Stimulated activated CD4-positive, alpha-beta T cell treated with anti-CD3 and anti-CD28 coated beads, Interleukin-1b, Interleukin-23, amount 100 ng/mL, for 48 hours (primary cell): ENCODE data around the gene MGAT1.
A peak's percentile ranks its signal among the peaks of the same experiment; 100 is the strongest.
"Not testable (repeated sequence)": the region's sequence is repeated elsewhere in the genome, so short reads cannot be mapped to it uniquely, and the experiment has no call there.

Experiments
- DNase-seq: peaks from one replicate; pipeline ENCODE4 v3.0.0-alpha.2; 2020

The MGAT1 gene

GRCh38 chr5:180784497-180785097 lies 18.0 kb downstream of the MGAT1 start:
- DNase-seq = peak; percentile 70

DNA sequence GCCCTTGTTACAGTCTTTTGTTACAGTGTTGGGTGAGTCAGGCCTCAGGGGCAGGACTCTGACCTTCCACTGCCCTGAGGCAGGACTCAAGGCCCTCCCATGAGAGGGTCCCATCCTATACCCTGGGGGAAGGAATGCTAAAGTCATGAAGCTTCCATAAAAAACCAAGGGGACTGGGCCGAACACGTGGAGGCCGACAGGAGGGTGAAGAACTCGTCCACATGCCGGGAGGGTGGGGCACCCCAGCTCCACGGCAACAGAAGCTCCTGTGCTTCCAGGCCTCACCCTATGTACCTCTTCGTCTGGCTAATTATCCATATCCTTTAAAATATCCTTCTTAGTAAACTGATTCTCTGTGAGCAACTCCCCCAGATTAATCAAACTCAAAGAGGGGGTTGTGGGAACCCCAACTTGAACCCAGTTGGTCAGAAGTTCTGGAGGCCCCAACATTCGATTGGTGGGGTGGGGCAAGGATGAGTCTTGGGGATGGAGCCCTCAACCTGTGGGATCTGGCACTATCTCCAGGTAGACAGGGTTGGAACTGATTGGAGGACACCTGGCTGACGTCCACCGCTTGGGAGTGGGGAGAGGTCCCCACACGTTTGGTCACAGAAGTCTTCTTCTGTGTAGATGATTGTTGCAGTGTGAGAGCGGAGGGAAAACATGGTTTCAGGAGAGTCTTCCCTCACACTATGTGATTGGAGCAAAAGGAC lies 19.1 kb downstream of the MGAT1 start:
- DNase-seq = no peak

- no peak for DNase-seq
Observed at GRCh38 chr5:180782748-180783147, 19.9 kb downstream of the MGAT1 start.

DNA sequence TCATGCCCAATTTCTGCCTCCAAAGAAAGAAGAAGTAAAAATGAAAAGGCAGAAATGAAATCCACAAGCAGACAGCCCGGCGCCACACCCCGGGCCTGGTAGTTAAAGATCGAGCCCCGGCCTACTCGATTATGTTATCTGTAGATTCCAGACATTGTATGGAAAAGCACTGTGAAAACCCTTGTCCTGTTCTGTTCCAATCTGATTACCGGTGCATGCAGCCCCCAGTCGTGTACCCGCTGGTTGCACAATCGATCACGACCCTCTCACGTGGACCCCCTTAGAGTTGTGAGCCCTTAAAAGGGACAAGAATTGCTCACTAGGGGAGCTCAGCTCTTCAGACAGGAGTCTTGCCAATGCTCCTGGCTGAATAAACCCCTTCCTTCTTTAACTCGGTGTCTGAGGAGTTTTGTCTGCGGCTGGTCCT lies 20.7 kb downstream of the MGAT1 start:
- DNase-seq = not testable (repeated sequence)

DNA sequence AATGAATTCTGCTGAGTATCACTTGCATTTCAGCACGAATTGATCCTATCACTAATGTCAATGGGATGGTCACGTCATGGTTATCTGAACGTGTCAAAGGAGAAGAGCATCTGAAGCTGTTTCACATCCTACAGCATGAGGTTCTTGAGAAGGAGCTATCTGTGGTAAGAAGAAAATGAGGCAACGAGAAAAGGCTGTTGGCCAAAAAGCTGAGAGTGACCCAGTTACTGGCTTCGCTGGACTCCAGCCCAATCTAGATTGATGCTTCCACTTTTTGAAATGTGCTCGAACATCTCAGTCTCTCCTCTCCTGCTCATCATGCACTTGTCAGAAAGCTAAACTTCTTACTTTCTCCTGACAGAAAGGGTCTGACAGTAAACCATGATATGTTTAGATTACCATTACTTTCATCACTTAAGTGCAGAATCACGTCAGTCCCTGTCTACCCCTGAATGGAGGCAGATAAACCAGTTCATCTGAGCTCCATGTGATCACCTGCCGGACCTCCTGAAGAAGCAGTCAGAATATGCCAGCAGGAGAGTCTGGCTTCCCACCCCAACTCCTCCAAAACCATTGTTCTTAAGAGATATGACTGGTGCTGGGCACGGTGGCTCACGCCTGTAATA lies 22.5 kb downstream of the MGAT1 start:
- DNase-seq = no peak

DNA sequence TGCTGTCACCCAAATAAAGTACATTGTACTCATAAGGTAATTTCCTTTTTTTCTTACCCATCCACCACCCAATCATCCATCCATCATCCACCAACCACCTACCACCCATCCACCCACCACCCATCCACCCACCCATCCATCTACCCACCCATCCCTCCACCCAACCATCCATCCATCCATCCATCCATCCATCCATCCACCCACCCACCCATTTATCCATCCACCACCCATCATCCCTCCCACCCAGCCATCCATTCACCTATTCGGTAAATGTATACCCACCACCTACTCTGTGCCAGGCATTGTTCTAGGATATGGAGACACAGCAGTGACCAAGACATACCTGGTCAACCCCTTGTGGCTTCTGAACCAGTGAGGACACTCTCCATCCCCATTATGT lies 25.1 kb downstream of the MGAT1 start:
- no peak for DNase-seq

DNA sequence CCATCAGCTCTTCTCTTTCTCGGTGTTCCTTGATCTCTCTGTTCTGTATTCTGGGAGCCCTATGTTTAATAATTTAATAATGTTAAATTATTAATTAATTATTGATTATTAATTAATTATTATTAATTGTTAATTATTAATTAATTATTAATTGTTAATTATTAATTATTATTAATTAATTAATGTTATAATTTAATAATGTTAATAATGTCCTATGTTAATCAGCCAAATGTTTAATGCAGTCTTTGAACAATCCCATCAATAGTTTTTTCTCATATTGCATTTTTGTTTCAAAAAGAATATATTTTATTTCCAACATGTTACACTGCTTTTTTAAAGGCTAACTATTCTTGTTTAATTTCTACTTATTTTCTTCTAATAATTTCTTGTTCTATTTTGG lies 26.2 kb downstream of the MGAT1 start:
- DNase-seq = no peak

- no peak for DNase-seq
Observed at GRCh38 chr5:180775624-180776023, 27.0 kb downstream of the MGAT1 start.

DNA sequence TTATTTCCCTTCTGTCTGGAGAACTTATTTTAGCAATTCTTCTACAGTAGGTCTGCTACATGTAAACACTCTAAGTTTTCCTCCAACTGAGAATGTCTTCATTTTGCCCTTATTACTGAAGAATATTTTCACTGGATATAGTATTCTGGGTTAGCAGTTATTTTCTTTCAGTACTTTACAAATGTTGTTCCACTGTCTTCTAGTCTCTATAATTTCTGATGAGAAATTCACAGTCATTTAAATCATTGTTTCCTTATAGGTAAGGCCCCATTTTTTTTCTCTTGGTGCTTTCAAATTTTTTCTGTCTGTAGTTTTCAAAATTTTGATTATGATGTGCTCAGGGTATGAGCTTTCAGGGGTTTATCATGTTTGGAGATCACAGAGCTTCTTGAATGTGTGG lies 30.8 kb downstream of the MGAT1 start:
- DNase-seq = no peak

DNA sequence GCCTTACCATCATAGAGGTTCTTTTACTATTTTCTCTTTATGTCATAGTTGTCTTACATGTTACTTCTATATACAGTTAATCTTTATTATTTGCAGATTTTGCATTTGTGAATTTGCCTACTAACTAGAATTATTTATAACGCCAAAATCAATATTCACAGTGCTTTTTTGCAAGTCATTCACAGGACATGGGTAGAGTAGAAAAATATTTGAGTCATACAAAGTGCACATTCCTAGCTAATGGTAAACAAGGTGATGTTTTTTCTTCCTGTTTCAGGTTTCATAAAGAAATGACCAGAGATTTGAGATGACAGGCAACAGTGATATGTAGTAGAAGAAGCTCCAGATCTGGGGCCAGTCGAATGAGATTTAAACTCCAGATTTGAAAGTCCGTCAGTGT lies 32.8 kb downstream of the MGAT1 start:
- no peak for DNase-seq

- no peak for DNase-seq
Observed at GRCh38 chr5:180755601-180756000, 47.0 kb downstream of the MGAT1 start.

DNA sequence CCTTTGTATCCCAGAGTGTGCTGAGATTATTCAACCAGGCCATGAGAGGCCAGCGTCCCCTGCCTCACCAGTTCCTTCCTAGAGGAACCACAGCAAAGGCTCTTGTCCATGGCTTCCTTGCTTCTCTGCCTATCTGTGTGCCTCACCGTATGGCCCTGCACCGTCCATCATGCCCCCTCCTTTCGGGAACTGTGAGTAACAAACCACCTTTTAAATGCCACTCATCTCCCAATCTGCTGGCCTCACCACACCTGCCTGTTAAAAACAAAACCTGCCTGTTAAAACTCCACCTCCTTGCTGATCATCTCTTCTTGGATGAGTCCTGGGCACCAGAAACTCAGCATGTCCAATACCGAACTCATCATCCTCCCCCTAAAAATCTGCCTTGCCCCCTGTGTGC lies 58.4 kb downstream of the MGAT1 start:
- DNase-seq = no peak

GRCh38 chr5:180742727-180743126 lies 59.9 kb downstream of the MGAT1 start:
- no peak for DNase-seq

GRCh38 chr5:180740953-180741352 lies 61.7 kb downstream of the MGAT1 start:
- not testable (repeated sequence) for DNase-seq

- DNase-seq = no peak
Observed at GRCh38 chr5:180739958-180740357, 62.6 kb downstream of the MGAT1 start, which contains the start of gene OR2Y1. OR2Y1 (minus strand) TSS chr5:180740058; CDS start chr5:180740058, 0 bp downstream.

- no peak for DNase-seq
Observed at GRCh38 chr5:180739271-180739670, 63.3 kb downstream of the MGAT1 start.

DNA sequence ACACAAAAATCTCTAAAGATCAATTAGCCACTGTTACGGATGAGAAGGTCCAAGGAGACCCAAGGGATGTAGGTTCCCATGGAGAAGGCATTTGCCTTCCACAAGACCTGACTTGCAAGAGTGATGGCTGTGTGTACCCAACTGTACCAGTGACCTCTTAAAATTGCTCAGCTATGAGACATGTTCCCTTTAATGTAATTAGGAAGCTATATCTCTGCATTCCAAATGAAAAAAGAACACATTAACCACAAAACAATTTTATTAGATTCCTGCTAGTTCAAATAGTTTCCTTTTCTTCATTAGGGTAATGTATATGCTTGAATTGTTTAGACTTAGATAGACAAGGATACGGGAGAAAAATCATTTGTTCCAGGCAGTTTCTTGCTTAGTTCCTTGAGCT lies 66.1 kb downstream of the MGAT1 start:
- no peak for DNase-seq
